Stimulated activated naive CD8-positive, alpha-beta T cell treated with anti-CD3 and anti-CD28 coated beads, Interleukin-15, amount 100 ng/mL, for 72 hours (primary cell): ENCODE measurements around the gene MTRFR.
"Not testable (repeated sequence)": the region's sequence is repeated elsewhere in the genome, so short reads cannot be mapped to it uniquely, and the experiment has no call there.

Source experiments
- ATAC-seq: fragments of 150-1000 bp; cut with Tn5 transposase; 2 replicates; pipeline ENCODE4 v1.10.0; 2021; ENCODE audit warnings: mild to moderate bottlenecking, moderate library complexity
- DNase-seq, 2 donors: peaks; one replicate each; pipeline ENCODE4 v3.0.0; 2021 to 2022
- H3K27ac Mint-ChIP-seq, 2 donors: one replicate each; pipeline ENCODE4 v1.8.0; 2022; ENCODE audit warnings: mild to moderate bottlenecking in 2 of 2, mixed read lengths in 2 of 2, moderate library complexity in 2 of 2
- H3K27me3 Mint-ChIP-seq: one replicate; pipeline ENCODE4 v1.8.0; 2022; ENCODE audit warnings: mixed read lengths
- H3K4me1 Mint-ChIP-seq: one replicate; pipeline ENCODE4 v1.8.0; 2022; ENCODE audit warnings: mild to moderate bottlenecking, mixed read lengths
- H3K4me3 Mint-ChIP-seq, 2 donors: one replicate each; pipeline ENCODE4 v1.8.0; 2022; ENCODE audit warnings: mild to moderate bottlenecking in 2 of 2, mixed read lengths in 2 of 2, moderate library complexity in 1 of 2
- H3K9me3 Mint-ChIP-seq, 2 donors: one replicate each; pipeline ENCODE4 v1.8.0; 2022; ENCODE audit warnings: mixed read lengths in 2 of 2

Gene MTRFR

GRCh38 chr12:123238961-123239360 is 5.7 kb downstream of the MTRFR start:
- DNase-seq (no peak), ATAC-seq (no peak)
- no peak overlapping the region for H3K27ac Mint-ChIP-seq
- H3K4me3 Mint-ChIP-seq = no peak overlapping the region
- H3K9me3 Mint-ChIP-seq = no peaks in the 10 kb centered on the region
- peaks cover 65% of the 10 kb centered on the region for H3K4me1 Mint-ChIP-seq
- no peaks in the 10 kb centered on the region for H3K27me3 Mint-ChIP-seq

GRCh38 chr12:123242116-123242904 is 9.1 kb downstream of the MTRFR start:
- peaks cover 0 to under 1% of the 10 kb centered on the region in 2 donors for H3K9me3 Mint-ChIP-seq
- no peak for DNase-seq
- peak overlapping the region; percentile 30 to 89 for H3K27ac Mint-ChIP-seq
- no peak for ATAC-seq
- no peaks in the 10 kb centered on the region for H3K27me3 Mint-ChIP-seq
- H3K4me3 Mint-ChIP-seq = peak overlapping the region; percentile 45 to 51
- peaks cover 64% of the 10 kb centered on the region for H3K4me1 Mint-ChIP-seq

DNA sequence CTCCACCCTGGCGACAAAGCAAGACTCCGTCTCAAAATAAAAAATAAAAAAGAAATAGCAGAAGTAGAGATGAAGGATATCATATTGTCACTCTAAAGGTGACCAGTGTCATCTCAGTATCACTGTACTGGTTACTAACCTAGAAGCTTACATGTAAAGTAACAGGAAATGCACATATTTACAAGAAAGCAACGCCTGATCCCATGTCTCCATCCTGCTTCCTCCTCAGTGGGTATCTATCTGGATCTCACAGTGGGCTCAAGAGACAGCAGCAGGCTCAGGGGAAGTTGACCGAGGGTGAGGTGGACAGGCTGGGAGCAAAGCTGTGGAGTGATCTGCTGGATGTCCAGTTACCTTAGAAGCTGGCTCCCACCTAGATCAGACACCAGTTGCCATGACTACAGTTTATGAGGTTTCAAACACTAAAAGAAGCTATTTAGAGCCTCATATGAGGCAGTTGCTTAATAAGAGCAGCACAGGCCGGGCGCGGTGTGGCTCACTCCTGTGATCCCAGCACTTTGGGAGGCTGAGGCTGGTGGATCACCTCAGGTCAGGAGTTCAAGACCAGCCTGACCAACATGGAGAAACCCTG is 10.5 kb downstream of the MTRFR start:
- Mint-ChIP-seq H3K27ac (peak overlapping the region in 1 of 2 donors; percentile 48), H3K9me3 (peaks cover 0 to 11% of the 10 kb centered on the region in 2 donors), H3K4me1 (peaks cover 66% of the 10 kb centered on the region), H3K27me3 (no peaks in the 10 kb centered on the region), H3K4me3 (no peak overlapping the region)
- DNase-seq = no peak
- peak; percentile 28 for ATAC-seq

- H3K9me3 Mint-ChIP-seq = peaks cover 0 to 11% of the 10 kb centered on the region in 2 donors
- no peak for ATAC-seq
- H3K4me1 Mint-ChIP-seq = peaks cover 70% of the 10 kb centered on the region
- H3K27me3 Mint-ChIP-seq = no peaks in the 10 kb centered on the region
- H3K4me3 Mint-ChIP-seq = no peak overlapping the region
- no peak for DNase-seq
- H3K27ac Mint-ChIP-seq = no peak overlapping the region
Measured at GRCh38 chr12:123245678-123246077, 12.4 kb downstream of the MTRFR start.

DNA sequence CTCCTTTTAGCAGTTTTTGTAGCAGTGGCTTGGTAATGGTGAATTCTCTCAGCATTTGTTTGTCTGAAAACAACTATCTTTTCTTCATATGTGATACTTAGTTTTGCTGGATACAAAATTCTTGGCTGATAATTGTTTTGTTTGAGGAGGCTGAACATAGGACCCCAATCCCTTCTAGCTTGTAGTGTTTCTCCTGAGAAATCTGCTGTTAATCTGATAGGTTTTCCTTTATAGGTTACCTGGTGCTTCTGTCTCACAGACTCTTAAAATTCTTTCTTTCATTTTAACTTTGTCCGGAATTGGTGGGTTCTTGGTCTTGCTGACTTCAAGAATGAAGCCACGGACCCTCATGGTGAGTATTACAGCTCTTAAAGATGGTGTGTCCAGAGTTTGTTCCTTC is 14.9 kb downstream of the MTRFR start:
- Mint-ChIP-seq H3K9me3 (peaks cover 0 to 11% of the 10 kb centered on the region in 2 donors), H3K4me1 (peaks cover 67% of the 10 kb centered on the region)
- DNase-seq, ATAC-seq, H3K27me3 Mint-ChIP-seq, H3K27ac Mint-ChIP-seq, H3K4me3 Mint-ChIP-seq: not testable (repeated sequence)

- H3K27me3 Mint-ChIP-seq, H3K4me3 Mint-ChIP-seq, DNase-seq, H3K27ac Mint-ChIP-seq: not testable (repeated sequence)
- Mint-ChIP-seq H3K4me1 (peaks cover 72% of the 10 kb centered on the region), H3K9me3 (peaks cover 0 to 11% of the 10 kb centered on the region in 2 donors)
- peak; percentile 40 for ATAC-seq
Measured at GRCh38 chr12:123248996-123249741, 15.9 kb downstream of the MTRFR start.

DNA sequence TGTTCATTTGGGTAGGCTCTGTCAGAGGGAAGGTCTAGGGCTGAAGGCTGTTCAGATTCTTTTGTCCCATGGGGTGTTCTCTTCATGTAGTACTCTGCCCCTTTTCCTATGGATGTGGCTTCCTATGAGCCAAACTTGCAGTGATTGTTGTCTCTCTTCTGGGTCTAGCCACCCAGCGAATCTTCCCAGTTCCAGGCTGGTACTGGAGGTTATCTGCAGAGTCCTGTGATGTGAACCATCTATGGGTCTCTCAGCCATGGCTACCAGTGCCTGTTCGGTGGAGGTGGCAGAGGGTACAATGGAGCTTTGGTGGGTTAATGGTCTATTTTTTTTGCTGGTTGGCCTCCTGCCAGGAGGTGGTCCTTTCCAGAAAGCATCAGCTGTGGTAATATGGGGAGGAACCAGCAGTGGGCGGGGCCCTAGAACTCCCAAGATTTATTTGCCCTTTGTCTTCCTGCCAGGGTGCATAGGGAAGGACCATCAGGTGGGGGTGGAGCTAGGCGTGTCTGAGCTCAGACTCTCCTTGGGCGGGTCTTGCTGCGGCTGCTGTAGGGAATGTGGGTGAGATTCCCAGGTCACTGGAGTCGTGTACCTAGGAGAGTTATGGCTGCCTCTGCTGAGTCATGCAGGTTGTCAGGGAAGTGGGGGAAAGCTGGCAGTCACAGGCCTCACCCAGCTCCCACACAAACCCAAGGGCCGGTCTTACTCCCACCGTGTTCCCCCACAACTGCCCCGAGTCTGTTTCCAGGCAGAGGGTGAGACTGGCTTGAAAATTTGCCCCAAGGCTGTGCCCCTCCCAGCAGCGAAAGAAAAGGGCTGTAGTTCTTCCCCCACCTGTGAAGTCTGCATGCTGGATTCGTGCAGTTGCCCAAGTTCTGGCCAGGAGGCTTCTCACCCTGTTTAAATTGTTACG is 17.5 kb downstream of the MTRFR start:
- H3K4me1 Mint-ChIP-seq = peaks cover 73% of the 10 kb centered on the region
- H3K4me3 Mint-ChIP-seq = no peak overlapping the region
- H3K9me3 Mint-ChIP-seq = peaks cover 0 to 11% of the 10 kb centered on the region in 2 donors
- ATAC-seq (no peak), DNase-seq (no peak)
- H3K27ac Mint-ChIP-seq = peak overlapping the region; percentile 34 to 80
- no peaks in the 10 kb centered on the region for H3K27me3 Mint-ChIP-seq

GRCh38 chr12:123251403-123252076 is 18.3 kb downstream of the MTRFR start:
- Mint-ChIP-seq H3K4me3 (no peak overlapping the region), H3K4me1 (peaks cover 65% of the 10 kb centered on the region), H3K27ac (peak overlapping the region; percentile 34 to 80), H3K27me3 (no peaks in the 10 kb centered on the region), H3K9me3 (peaks cover 0 to 11% of the 10 kb centered on the region in 2 donors)
- DNase-seq = no peak
- no peak for ATAC-seq

- H3K4me1 Mint-ChIP-seq = peaks cover 56% of the 10 kb centered on the region
Measured at GRCh38 chr12:123252365-123252764, 19.1 kb downstream of the MTRFR start.

DNA sequence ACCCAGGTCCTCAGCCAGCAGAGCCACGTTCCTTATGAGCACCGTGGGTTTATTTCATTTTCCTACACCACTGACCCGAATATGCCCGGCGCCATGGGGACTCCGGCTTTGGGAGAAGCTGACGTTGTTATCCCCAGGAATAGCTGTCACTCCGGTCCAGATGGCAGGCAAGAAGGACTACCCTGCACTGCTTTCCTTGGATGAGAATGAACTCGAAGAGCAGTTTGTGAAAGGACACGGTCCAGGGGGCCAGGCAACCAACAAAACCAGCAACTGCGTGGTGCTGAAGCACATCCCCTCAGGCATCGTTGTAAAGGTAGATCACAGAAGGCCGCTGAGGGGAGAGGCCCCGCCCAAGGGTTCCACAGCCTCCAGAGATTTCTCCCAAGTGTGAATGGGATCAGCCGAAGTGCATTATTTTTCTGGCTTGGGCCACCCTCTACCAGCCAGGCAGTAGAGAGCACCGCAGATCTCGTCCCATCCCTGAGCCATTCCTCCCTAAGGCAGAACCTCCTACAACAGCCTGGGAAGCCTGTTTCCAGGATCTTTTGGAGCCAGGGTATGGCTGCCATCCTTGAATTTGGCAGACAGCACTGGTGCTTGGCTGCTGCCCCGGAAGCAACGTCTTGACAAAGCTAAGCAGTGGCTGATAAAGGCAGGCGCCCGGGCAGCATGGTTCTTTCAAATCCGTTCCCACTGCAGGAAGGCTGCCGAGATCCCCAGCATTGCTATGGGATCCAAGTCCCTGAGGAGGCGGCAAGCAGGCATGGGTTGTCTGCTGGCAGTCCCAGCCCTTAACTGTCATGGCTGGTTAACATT is 20.6 kb downstream of the MTRFR start:
- Mint-ChIP-seq H3K4me3 (no peak overlapping the region), H3K27ac (peak overlapping the region in 1 of 2 donors; percentile 33), H3K9me3 (no peaks in the 10 kb centered on the region), H3K4me1 (peaks cover 49% of the 10 kb centered on the region), H3K27me3 (no peaks in the 10 kb centered on the region)
- ATAC-seq (no peak), DNase-seq (no peak)

More at GRCh38 chr12:123252365-123252764, 19.1 kb downstream of the MTRFR start:
- H3K27me3 Mint-ChIP-seq, H3K4me3 Mint-ChIP-seq, H3K9me3 Mint-ChIP-seq, H3K27ac Mint-ChIP-seq, ATAC-seq, DNase-seq: not testable (repeated sequence)

DNA sequence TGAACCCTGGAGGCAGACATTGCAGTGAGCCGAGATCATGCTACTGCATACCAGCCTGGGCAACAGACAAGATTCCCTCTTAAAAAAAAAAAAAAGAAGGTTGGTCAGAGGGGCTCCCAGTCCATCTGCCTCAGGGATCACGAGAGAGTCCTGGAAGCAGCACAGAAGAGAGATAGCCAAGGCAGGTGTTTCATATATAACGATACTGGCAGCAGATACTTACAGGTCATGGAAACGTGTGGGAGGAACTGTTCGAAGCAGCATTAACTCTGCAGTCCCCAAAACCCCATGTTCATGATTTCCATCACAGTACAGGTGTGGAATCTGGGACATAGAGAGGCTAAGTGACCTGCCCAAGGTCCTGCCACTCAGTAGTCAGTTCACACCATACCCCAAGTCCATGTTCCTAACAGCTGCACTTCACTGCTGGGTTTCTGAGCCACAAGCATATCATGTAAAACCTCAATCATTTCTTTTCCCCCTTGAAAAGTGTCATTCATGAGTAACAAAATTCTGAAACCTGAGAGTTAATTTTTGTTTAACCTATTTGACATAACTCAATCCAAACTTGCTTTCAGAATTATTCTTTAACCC is 21.7 kb downstream of the MTRFR start:
- H3K4me1 Mint-ChIP-seq = peaks cover 46% of the 10 kb centered on the region
- H3K27ac Mint-ChIP-seq = peak overlapping the region in 1 of 2 donors; percentile 86
- no peaks in the 10 kb centered on the region for H3K9me3 Mint-ChIP-seq
- no peak for DNase-seq
- no peak for ATAC-seq
- no peak overlapping the region for H3K4me3 Mint-ChIP-seq
- no peaks in the 10 kb centered on the region for H3K27me3 Mint-ChIP-seq

GRCh38 chr12:123258593-123258992 is 25.4 kb downstream of the MTRFR start:
- Mint-ChIP-seq H3K27me3 (no peaks in the 10 kb centered on the region), H3K9me3 (no peaks in the 10 kb centered on the region), H3K4me1 (peaks cover 22% of the 10 kb centered on the region), H3K27ac (peak overlapping the region in 1 of 2 donors; percentile 46), H3K4me3 (no peak overlapping the region)
- DNase-seq = no peak
- no peak for ATAC-seq

GRCh38 chr12:123260081-123260480 is 26.8 kb downstream of the MTRFR start:
- H3K4me1 Mint-ChIP-seq = peaks cover 7% of the 10 kb centered on the region

More at GRCh38 chr12:123260081-123260480, 26.8 kb downstream of the MTRFR start:
- Mint-ChIP-seq H3K27ac (peak overlapping the region; percentile 20 to 69), H3K27me3 (no peaks in the 10 kb centered on the region), H3K4me3 (no peak overlapping the region), H3K9me3 (no peaks in the 10 kb centered on the region)
- no peak for DNase-seq
- ATAC-seq = no peak
